B cell (primary cell): ENCODE results near the gene KLHL18. TPM values are rescaled to one million over a fixed set of nuclear protein-coding genes. Genes with fewer than 3 reads are reported as not detected.
"Not testable (repeated sequence)": the region's sequence is repeated elsewhere in the genome, so short reads cannot be mapped to it uniquely, and the experiment has no call there.

Experiments
- ATAC-seq: fragments of 200-7000 bp; cut with Tn5 transposase; one replicate; pipeline ENCODE4 v1.10.0; 2021; ENCODE audit warnings: low read depth, mild to moderate bottlenecking, moderate number of reproducible peaks, moderate library complexity
- CTCF ChIA-PET: fragments of 350-600 bp; sonication (Branson Sonifier 250); formaldehyde crosslinking; loops from one replicate; lab custom pipeline; 2021; ENCODE audit warnings: antibody characterized with exemption, inconsistent platforms; lab: Charles Lee
- POLR2A ChIA-PET: fragments of 350-600 bp; sonication (Branson Sonifier 250); formaldehyde crosslinking; loops from one replicate; lab custom pipeline; 2021; ENCODE audit warnings: antibody characterized with exemption; lab: Charles Lee
- DNase-seq: peaks from one replicate; pipeline ENCODE4 v3.0.0; 2013
- H2AFZ ChIP-seq: 2 replicates; pipeline ENCODE4 v1.6.1; 2012; ENCODE audit warnings: mild to moderate bottlenecking, low read depth, low read length; ENCODE audit not compliant: insufficient read depth, poor library complexity, severe bottlenecking
- H3K27ac ChIP-seq, 2 donors: 1 replicate in 1 of 2; 2 replicates in 1 of 2; pipeline ENCODE4 v1.5.1; 2012 to 2013; ENCODE audit warnings: low read length in 2 of 2, mild to moderate bottlenecking in 2 of 2, moderate library complexity in 1 of 2
- H3K27me3 ChIP-seq, 4 experiments: fragments of 200-600 bp in 1 of 4; sonication (generic) in 1 of 4; replicated peaks in 1 of 4; 1 replicate in 2 of 4; 2 replicates in 2 of 4; pipeline versions ENCODE4 v1.6.1 to v1.7.0; 2013 to 2016; ENCODE audit warnings: low read length in 3 of 4, mild to moderate bottlenecking in 2 of 4, mixed read lengths in 1 of 4, moderate library complexity in 1 of 4; ENCODE audit not compliant: insufficient read depth in 4 of 4, control insufficient read depth in 3 of 4; ENCODE audit errors: control extremely low read depth in 1 of 4
- H3K36me3 ChIP-seq, 2 experiments: replicated peaks in 1 of 2; 1 replicate in 1 of 2; 2 replicates in 1 of 2; pipeline versions ENCODE4 v1.6.1 to v1.7.1; 2013; ENCODE audit warnings: low read length in 1 of 2; ENCODE audit not compliant: insufficient read depth in 2 of 2, control insufficient read depth in 1 of 2; ENCODE audit errors: control extremely low read depth in 1 of 2, extremely low read depth in 1 of 2
- H3K4me1 ChIP-seq, 2 donors: fragments of 200-600 bp in 1 of 2; sonication (generic) in 1 of 2; 1 replicate in 1 of 2; 2 replicates in 1 of 2; pipeline versions ENCODE4 v1.5.1 to v1.6.1; 2013 to 2017; ENCODE audit warnings: low read length in 2 of 2; ENCODE audit not compliant: control insufficient read depth in 2 of 2, insufficient read depth in 2 of 2
- H3K4me2 ChIP-seq: replicated peaks from 2 replicates; pipeline ENCODE3; 2012; ENCODE audit warnings: mild to moderate bottlenecking, low read depth, low read length; ENCODE audit not compliant: poor library complexity, severe bottlenecking
- H3K4me3 ChIP-seq, 5 experiments: fragments of 200-600 bp in 1 of 5; sonication (generic) in 1 of 5; 1 replicate in 3 of 5; 2 replicates in 2 of 5; pipeline versions ENCODE4 v1.5.1 to v1.7.0; 2011 to 2016; ENCODE audit warnings: low read length in 4 of 5, mild to moderate bottlenecking in 4 of 5, low read depth in 2 of 5, control low read depth in 1 of 5, moderate library complexity in 1 of 5; ENCODE audit not compliant: insufficient read depth in 1 of 5; ENCODE audit errors: control extremely low read depth in 1 of 5, extremely low read depth in 1 of 5
- H3K79me2 ChIP-seq: fragments of 200-600 bp; sonication (generic); one replicate; pipeline ENCODE4 v1.6.0; 2016; ENCODE audit warnings: low read length; ENCODE audit not compliant: control insufficient read depth, insufficient read depth
- H3K9ac ChIP-seq: fragments of 200-600 bp; sonication (generic); 2 replicates; pipeline ENCODE4 v1.6.1; 2017; ENCODE audit warnings: mild to moderate bottlenecking, low read length, moderate library complexity
- H3K9me3 ChIP-seq, 3 donors: one replicate each; pipeline versions ENCODE4 v1.6.1 to v1.7.1; 2013; ENCODE audit warnings: low read length in 2 of 3; ENCODE audit not compliant: control insufficient read depth in 2 of 3, insufficient read depth in 1 of 3; ENCODE audit errors: control extremely low read depth in 1 of 3
- H4K20me1 ChIP-seq: 2 replicates; pipeline ENCODE4 v1.6.0; 2012; ENCODE audit warnings: mild to moderate bottlenecking, low read length; ENCODE audit not compliant: insufficient read depth, control insufficient read depth, poor library complexity, severe bottlenecking
- H3K27ac Mint-ChIP-seq: one replicate; pipeline ENCODE4 v1.8.0; 2021; ENCODE audit warnings: mixed read lengths
- H3K27me3 Mint-ChIP-seq: one replicate; pipeline ENCODE4 v1.8.0; 2021; ENCODE audit warnings: mixed read lengths
- H3K4me1 Mint-ChIP-seq: one replicate; pipeline ENCODE4 v1.8.0; 2021; ENCODE audit warnings: mixed read lengths
- H3K4me3 Mint-ChIP-seq: one replicate; pipeline ENCODE4 v1.8.0; 2021; ENCODE audit warnings: mixed read lengths
- H3K9me3 Mint-ChIP-seq: one replicate; pipeline ENCODE4 v1.8.0; 2022; ENCODE audit warnings: mixed read lengths; ENCODE audit not compliant: insufficient read depth
- EZH2 ChIP-seq: IDR thresholded peaks from 2 replicates; pipeline ENCODE4 v1.6.1; 2012; ENCODE audit warnings: borderline replicate concordance, low read depth, mild to moderate bottlenecking, moderate library complexity, low read length; ENCODE audit not compliant: insufficient read depth, poor library complexity, severe bottlenecking
- whole genome bisulfite sequencing: methylation state at CpG from one replicate; pipeline ENCODE4 v1.1.5; 2013; ENCODE audit warnings: missing lambda C conversion rate; ENCODE audit not compliant: insufficient coverage; 5-methylcytosine and 5-hydroxymethylcytosine counted together
- intact Hi-C: fragments of 100-400 bp; cut with micrococcal nuclease; formaldehyde crosslinking; loops from one replicate; pipeline ENCODE4 v1.10.0; 2022
- polyA plus RNA-seq: library from polyadenylated mRNA; depleted of rRNA; stranded (reverse); fragments of >200 nt; gene quantifications from 2 replicates; pipeline ENCODE4 v1.2.3, GENCODE V29; 2012
- total RNA-seq, 2 donors: library from RNA; stranded (reverse); fragments of 120-200 nt in 1 of 2; gene quantifications; 1 replicate in 1 of 2; 2 replicates in 1 of 2; pipeline versions ENCODE4 v1.2.3 to v1.2.4, GENCODE V29; 2013 to 2022

Gene KLHL18
- total and polyA plus RNA-seq, 2 donors (not counting 1 experiment from before 2014, with no cell fraction given): 30.9 to 50.8 TPM

- CTCF ChIA-PET: interaction anchor here (1.3 kb wide), 1 partner anchor 18 kb away, joined by 5 read pairs; no protein-coding TSS in a partner anchor
- ATAC-seq (no peak), DNase-seq (no peak)
- Mint-ChIP-seq H3K27ac (no peak overlapping the region), H3K9me3 (no peaks in the 10 kb centered on the region), H3K4me1 (peaks cover 32% of the 10 kb centered on the region), H3K27me3 (no peaks in the 10 kb centered on the region), H3K4me3 (no peak overlapping the region)
- H2AFZ ChIP-seq: no peak overlapping the region
- no peak overlapping the region for H3K27ac ChIP-seq
- POLR2A ChIA-PET: no interaction called here
- peaks cover 88% of the 10 kb centered on the region for H3K79me2 ChIP-seq
- no peaks in the 10 kb centered on the region for H3K9me3 ChIP-seq
- H3K4me1 ChIP-seq: peaks cover 0 to 6% of the 10 kb centered on the region in 2 donors
- peak overlapping the region; percentile 7 for H3K4me2 ChIP-seq
- no peak for TF ChIP-seq EZH2
- intact Hi-C loops: no loop called here
- H3K36me3 ChIP-seq: peaks cover 6 to 19% of the 10 kb centered on the region in 2 experiments
- no CpG with 5 or more reads among the region's 2 CpGs for WGBS
- peaks cover 19% of the 10 kb centered on the region for H4K20me1 ChIP-seq
- H3K4me3 ChIP-seq: no peak overlapping the region
- no peak overlapping the region for H3K9ac ChIP-seq
- no peaks in the 10 kb centered on the region for H3K27me3 ChIP-seq
Observed at GRCh38 chr3:47306022-47306421, 23.3 kb downstream of the KLHL18 start.

GRCh38 chr3:47309231-47309630 is 26.5 kb downstream of the KLHL18 start:
- intact Hi-C loops, H3K4me1 ChIP-seq, H3K27ac ChIP-seq, H3K9ac ChIP-seq, CTCF ChIA-PET, H3K4me3 Mint-ChIP-seq, H2AFZ ChIP-seq, H3K4me2 ChIP-seq, DNase-seq, POLR2A ChIA-PET, H3K9me3 Mint-ChIP-seq, H3K27me3 Mint-ChIP-seq, H3K4me3 ChIP-seq, H3K27ac Mint-ChIP-seq, H3K27me3 ChIP-seq, H3K9me3 ChIP-seq, H3K36me3 ChIP-seq, ATAC-seq: not testable (repeated sequence)
- H3K4me1 Mint-ChIP-seq: peaks cover 39% of the 10 kb centered on the region
- Histone ChIP-seq H3K79me2 (peaks cover 64% of the 10 kb centered on the region), H4K20me1 (peaks cover 26% of the 10 kb centered on the region)
- 98% methylated on average over 18 of the region's 28 CpGs for WGBS
